GM12873 (cell line): Measurements from ENCODE around the gene NRXN2.

Experiments
- CTCF ChIP-seq: IDR thresholded peaks from 2 replicates; pipeline ENCODE4 v1.5.1; 2012; ENCODE audit warnings: low read depth, mild to moderate bottlenecking, moderate library complexity, low read length, control low read depth; ENCODE audit not compliant: insufficient read depth; ENCODE audit errors: missing control alignments

NRXN2 gene

DNA sequence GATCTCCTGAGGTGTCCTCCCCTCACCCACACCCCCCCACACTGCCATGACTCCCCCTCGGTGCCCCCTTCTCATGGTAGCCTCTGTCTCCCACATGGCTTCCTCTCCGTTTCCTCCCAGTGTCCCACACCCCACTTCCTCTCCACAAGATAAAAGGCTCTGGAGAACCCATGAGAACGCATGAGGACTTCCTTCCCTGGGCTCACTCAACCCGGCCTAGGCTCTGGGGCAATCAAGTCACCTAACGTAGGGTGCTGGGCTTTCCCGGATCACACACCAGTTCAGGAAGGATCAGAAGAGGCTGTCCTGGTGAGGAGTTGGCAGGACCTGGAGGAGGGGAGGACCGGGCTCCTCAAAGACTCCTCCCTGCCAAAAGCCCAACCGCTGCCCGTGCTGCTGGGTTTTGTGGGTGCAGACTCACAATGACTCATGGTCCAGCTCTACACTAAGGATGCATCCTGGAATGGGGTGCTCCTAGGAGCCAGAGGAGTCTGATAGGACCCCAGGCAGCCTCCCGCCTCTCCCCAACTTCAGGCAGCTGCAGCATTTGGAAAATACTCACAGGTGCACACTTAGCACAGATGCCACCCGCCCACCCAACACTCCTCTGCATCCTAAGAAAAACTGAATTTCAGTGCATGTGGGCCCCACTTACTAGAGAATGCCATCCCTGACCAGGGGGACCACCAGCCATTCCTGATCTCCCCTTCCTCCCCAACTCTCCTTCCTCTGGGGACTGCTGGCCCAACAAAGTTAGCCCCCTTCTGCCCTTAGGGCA is 110.9 kb downstream of the NRXN2 start:
- TF ChIP-seq CTCF: no peak

- no peak for TF ChIP-seq CTCF
These were observed 111.8 kb downstream of the NRXN2 start for GRCh38 chr11:64611176-64611575.

- no peak for TF ChIP-seq CTCF
These were observed 112.4 kb downstream of the NRXN2 start for GRCh38 chr11:64610596-64610995.

GRCh38 chr11:64609436-64610047 is 113.5 kb downstream of the NRXN2 start:
- no peak for TF ChIP-seq CTCF

DNA sequence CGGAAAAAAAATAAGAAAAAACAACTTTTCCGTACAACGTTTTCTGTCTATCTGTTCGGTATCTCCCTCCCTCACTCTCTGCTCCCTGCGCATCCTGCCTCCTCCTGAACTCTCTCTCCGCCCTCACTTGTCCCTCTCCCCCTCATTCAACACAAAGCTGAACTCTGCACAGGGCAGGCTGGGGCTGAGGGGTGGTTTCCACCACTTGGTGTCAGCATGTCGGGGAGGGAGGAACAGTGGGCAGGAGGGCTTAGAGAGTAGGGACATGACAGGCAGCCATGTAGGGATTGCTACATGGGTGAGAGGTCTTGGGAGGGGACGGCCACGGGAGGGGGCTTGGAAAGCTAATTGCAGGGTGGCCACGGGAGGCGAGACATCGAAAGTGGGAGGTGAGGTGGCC is 114.4 kb downstream of the NRXN2 start:
- no peak for TF ChIP-seq CTCF

GRCh38 chr11:64608046-64608445 is 115.0 kb downstream of the NRXN2 start:
- TF ChIP-seq CTCF: no peak

DNA sequence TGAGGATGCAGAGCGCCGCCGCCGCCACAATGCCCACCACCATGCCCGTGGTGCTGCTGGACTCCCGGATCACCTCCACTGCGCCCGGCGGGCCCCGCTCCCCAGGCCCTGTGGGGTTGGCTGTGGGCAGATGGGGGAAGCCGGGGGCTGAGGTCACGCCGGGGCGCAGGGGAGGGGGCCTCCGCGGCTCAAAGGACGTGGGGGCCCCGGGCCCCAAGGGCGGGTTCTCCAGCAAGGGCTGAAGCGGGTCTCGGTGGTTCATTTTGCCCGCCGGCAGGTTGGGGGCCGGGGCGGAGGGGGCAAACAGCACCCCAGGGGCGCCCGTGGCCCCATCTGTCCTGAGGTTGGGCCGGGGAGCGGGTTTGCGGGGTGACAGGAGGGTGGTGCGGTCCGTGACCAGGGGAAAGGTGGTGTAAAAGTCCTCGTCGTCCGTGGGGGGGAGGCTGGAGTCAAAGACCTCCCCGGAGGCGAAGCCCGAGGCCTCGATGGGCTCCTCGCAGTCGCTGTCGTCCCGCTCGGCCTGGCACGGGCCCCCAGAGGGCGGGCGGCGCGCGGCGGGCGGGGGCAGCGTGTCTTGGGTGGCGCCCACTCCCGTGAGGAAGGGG is 115.5 kb downstream of the NRXN2 start:
- TF ChIP-seq CTCF: no peak
